MCF 10A (cell line): Measurements from ENCODE around the gene P3H2. TPM values are rescaled to one million over a fixed set of nuclear protein-coding genes. Genes with fewer than 3 reads are reported as not detected.

Source experiments
- BruUV-seq: library from RNA; stranded (reverse); fragments of 400-500 nt; replicated peaks from 2 replicates; lab custom pipeline; 2021; lab: Mats Ljungman, UMichigan
- CTCF ChIA-PET: fragments of 300-600 bp; sonication (Branson Sonifier 250); formaldehyde crosslinking; extraction: SDS; loops from one replicate; lab custom pipeline; 2021; ENCODE audit warnings: antibody characterized with exemption, inconsistent platforms; lab: Yijun Ruan, JAX
- POLR2A ChIA-PET: fragments of 300-600, 350-650 bp; sonication (Branson Sonifier 250); formaldehyde crosslinking; extraction: SDS; loops from one replicate; lab custom pipeline; 2020; ENCODE audit warnings: antibody characterized with exemption, inconsistent platforms; lab: Yijun Ruan, JAX
- DNase-seq: peaks from one replicate; pipeline ENCODE4 v3.0.0-alpha.2; 2018; ENCODE audit not compliant: unreplicated experiment
- H3K27ac Mint-ChIP-seq: one replicate; pipeline ENCODE4 v1.8.0; 2022; ENCODE audit warnings: mild to moderate bottlenecking, low read depth, mixed read lengths; ENCODE audit not compliant: unreplicated experiment
- H3K27me3 Mint-ChIP-seq: one replicate; pipeline ENCODE4 v1.8.0; 2022; ENCODE audit warnings: mixed read lengths; ENCODE audit not compliant: insufficient read depth, unreplicated experiment
- H3K36me3 Mint-ChIP-seq: one replicate; pipeline ENCODE4 v1.8.0; 2022; ENCODE audit warnings: mild to moderate bottlenecking, moderate library complexity, mixed read lengths; ENCODE audit not compliant: insufficient read depth, unreplicated experiment
- H3K4me1 Mint-ChIP-seq: one replicate; pipeline ENCODE4 v1.8.0; 2022; ENCODE audit warnings: mixed read lengths; ENCODE audit not compliant: insufficient read depth, unreplicated experiment
- H3K4me3 Mint-ChIP-seq: one replicate; pipeline ENCODE4 v1.8.0; 2022; ENCODE audit warnings: mild to moderate bottlenecking, moderate library complexity, mixed read lengths; ENCODE audit not compliant: unreplicated experiment
- H3K9me3 Mint-ChIP-seq: one replicate; pipeline ENCODE4 v1.8.0; 2022; ENCODE audit warnings: mixed read lengths; ENCODE audit not compliant: unreplicated experiment
- intact Hi-C: fragments of 100-400 bp; cut with micrococcal nuclease; formaldehyde crosslinking; loops from 2 replicates; pipeline ENCODE4 v1.14.1; 2022
- total RNA-seq: library from RNA; stranded (reverse); gene quantifications from 2 replicates; pipeline ENCODE4 v1.2.3, GENCODE V29; 2022
- TF ChIP-seq, protein P1 (sequence below): fragments of 200-600 bp; IDR thresholded peaks from one replicate; pipeline ENCODE4 v1.8.0; 2022; ENCODE audit warnings: antibody characterized with exemption, mild to moderate bottlenecking; ENCODE audit not compliant: unreplicated experiment

P3H2 gene
- total RNA-seq, 1 experiment from 2014 or later = 60.2 TPM

DNA sequence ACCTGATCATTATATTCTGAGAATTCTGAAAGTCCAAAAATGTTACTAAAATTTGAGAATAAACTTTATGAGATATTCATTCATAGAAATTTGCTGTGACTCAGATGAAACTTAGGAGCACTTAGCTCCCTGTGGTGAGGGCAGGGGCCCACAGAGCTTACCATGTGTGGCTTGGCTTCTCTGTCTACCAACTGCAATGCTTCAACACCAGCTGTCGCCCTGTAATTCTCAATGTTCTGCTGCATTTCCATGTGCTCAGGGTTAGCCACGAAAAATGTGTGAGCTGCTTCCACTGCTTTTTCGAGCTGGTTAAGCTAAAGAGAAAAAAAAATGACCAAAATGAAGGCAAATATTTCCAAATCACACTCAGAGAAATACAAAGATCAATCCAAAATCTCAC, 125.6 kb downstream of the P3H2 start:
- ChIA-PET POLR2A (interaction anchor here (0.7 to 1.5 kb wide), 2 partner anchors 10 to 146 kb away, joined by 3 to 5 read pairs; no protein-coding TSS in a partner anchor), CTCF (interaction anchor here (0.6 to 0.8 kb wide), 3 partner anchors 34 to 461 kb away, joined by 3 read pairs; no protein-coding TSS in a partner anchor)
- Mint-ChIP-seq H3K4me3 (no peak overlapping the region), H3K27me3 (no peaks in the 10 kb centered on the region), H3K4me1 (peaks cover 7% of the 10 kb centered on the region), H3K9me3 (no peaks in the 10 kb centered on the region), H3K27ac (no peak overlapping the region), H3K36me3 (peaks cover 21% of the 10 kb centered on the region)
- TF ChIP-seq, protein P1, sequence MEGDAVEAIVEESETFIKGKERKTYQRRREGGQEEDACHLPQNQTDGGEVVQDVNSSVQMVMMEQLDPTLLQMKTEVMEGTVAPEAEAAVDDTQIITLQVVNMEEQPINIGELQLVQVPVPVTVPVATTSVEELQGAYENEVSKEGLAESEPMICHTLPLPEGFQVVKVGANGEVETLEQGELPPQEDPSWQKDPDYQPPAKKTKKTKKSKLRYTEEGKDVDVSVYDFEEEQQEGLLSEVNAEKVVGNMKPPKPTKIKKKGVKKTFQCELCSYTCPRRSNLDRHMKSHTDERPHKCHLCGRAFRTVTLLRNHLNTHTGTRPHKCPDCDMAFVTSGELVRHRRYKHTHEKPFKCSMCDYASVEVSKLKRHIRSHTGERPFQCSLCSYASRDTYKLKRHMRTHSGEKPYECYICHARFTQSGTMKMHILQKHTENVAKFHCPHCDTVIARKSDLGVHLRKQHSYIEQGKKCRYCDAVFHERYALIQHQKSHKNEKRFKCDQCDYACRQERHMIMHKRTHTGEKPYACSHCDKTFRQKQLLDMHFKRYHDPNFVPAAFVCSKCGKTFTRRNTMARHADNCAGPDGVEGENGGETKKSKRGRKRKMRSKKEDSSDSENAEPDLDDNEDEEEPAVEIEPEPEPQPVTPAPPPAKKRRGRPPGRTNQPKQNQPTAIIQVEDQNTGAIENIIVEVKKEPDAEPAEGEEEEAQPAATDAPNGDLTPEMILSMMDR = no peak
- no peak for DNase-seq
- no TSS peak for BruUV-seq
- intact Hi-C loops = no loop called here

GRCh38 chr3:189990826-189991225, 129.9 kb downstream of the P3H2 start:
- TF ChIP-seq, protein P1 = no peak
- peaks cover 34% of the 10 kb centered on the region for H3K36me3 Mint-ChIP-seq
- ChIA-PET POLR2A (interaction anchor here (0.6 to 1.6 kb wide), 4 partner anchors 15 to 72 kb away, joined by 3 to 5 read pairs (median 4); no protein-coding TSS in a partner anchor), CTCF (no interaction called here)
- no peak for DNase-seq
- intact Hi-C loops = no loop called here
- no peak overlapping the region for H3K27ac Mint-ChIP-seq
- no peak overlapping the region for H3K4me3 Mint-ChIP-seq
- H3K9me3 Mint-ChIP-seq = no peaks in the 10 kb centered on the region
- BruUV-seq = no TSS peak
- H3K4me1 Mint-ChIP-seq = no peaks in the 10 kb centered on the region
- H3K27me3 Mint-ChIP-seq = no peaks in the 10 kb centered on the region

GRCh38 chr3:189988854-189989253, 131.8 kb downstream of the P3H2 start:
- Mint-ChIP-seq H3K36me3 (peaks cover 35% of the 10 kb centered on the region), H3K27me3 (no peaks in the 10 kb centered on the region), H3K27ac (no peak overlapping the region), H3K4me3 (no peak overlapping the region), H3K4me1 (no peaks in the 10 kb centered on the region), H3K9me3 (no peaks in the 10 kb centered on the region)
- TF ChIP-seq, protein P1 = no peak
- intact Hi-C loops = no loop called here
- no peak for DNase-seq
- POLR2A ChIA-PET = no interaction called here
- CTCF ChIA-PET = no interaction called here
- BruUV-seq = no TSS peak

DNA sequence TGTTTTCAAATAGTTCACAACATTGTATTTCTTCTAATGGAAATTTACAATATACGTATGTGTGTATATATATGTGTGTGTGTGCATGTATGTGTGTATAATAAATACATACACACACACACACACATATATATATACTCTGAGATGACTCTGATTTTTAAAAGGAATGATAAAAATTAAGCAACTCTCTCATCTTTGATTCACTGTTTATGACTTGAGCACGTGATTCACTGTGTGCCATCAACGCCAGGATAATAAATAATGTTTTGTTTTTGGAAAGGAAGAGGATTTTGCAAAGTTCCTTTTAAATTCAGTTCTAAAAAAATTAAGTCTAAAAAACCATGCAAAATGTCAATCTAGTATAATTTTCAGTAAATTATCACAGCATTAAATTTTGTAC, 132.4 kb downstream of the P3H2 start:
- intact Hi-C loops = no loop called here
- DNase-seq = no peak
- no TSS peak for BruUV-seq
- ChIA-PET POLR2A (no interaction called here), CTCF (no interaction called here)
- peaks cover 37% of the 10 kb centered on the region for H3K36me3 Mint-ChIP-seq
- H3K27me3 Mint-ChIP-seq = no peaks in the 10 kb centered on the region
- TF ChIP-seq, protein P1 = no peak
- H3K27ac Mint-ChIP-seq = no peak overlapping the region
- no peaks in the 10 kb centered on the region for H3K4me1 Mint-ChIP-seq
- no peak overlapping the region for H3K4me3 Mint-ChIP-seq
- no peaks in the 10 kb centered on the region for H3K9me3 Mint-ChIP-seq
